ENCODE measurements around the gene DLL3.

DLL3 gene

GRCh38 chr19:39554701-39555311 is 56.1 kb downstream of the DLL3 start:
- DNase-seq (ENCODE audit: low read depth) = no peak

GRCh38 chr19:39555883-39556282 is 57.1 kb downstream of the DLL3 start:
- DNase-seq (ENCODE audit: low read depth) = no peak

Data from stimulated activated CD8-positive, alpha-beta memory T cell treated with anti-CD3 and anti-CD28 coated beads, Interleukin-12 subunit alpha, Interleukin-12 subunit beta, amount 100 ng/mL, for 1 hour (primary cell).